K562 (cell line): ENCODE results near the gene GIGYF2. TPM values are rescaled to one million over a fixed set of nuclear protein-coding genes. Genes with fewer than 3 reads are reported as not detected.

ENCODE experiments used
- ARID3B ChIP-seq: fragments of 250-450 bp; sonication (Bioruptor Pico); IDR thresholded peaks from 2 replicates; pipeline ENCODE4 v1.4.0; 2020; ENCODE audit warnings: borderline replicate concordance
- CBFA2T2 ChIP-seq: fragments of 450-650 bp; conservative IDR thresholded peaks from 2 replicates; pipeline ENCODE4 v1.6.1; 2017; ENCODE audit warnings: mild to moderate bottlenecking
- CTBP1 ChIP-seq: fragments of 450-650 bp; IDR thresholded peaks from 2 replicates; pipeline ENCODE4 v1.6.1; 2016; ENCODE audit warnings: borderline replicate concordance
- MAFK ChIP-seq: IDR thresholded peaks from 2 replicates; pipeline ENCODE4 v1.6.1; 2011; ENCODE audit warnings: low read length, improper control_type of control experiment
- MEIS2 ChIP-seq: fragments of 450-650 bp; IDR thresholded peaks from 2 replicates; pipeline ENCODE4 v1.6.1; 2014; ENCODE audit warnings: mild to moderate bottlenecking; ENCODE audit not compliant: partially characterized antibody
- MTA3 ChIP-seq: fragments of 450-650 bp; formaldehyde crosslinking; IDR thresholded peaks from 2 replicates; pipeline ENCODE4 v1.6.1; 2017; ENCODE audit warnings: mild to moderate bottlenecking, borderline replicate concordance
- PRDM10 ChIP-seq: fragments of 450-650 bp; IDR thresholded peaks from 2 replicates; pipeline ENCODE4 v1.6.1; 2018; ENCODE audit not compliant: partially characterized antibody
- TFE3 ChIP-seq: fragments of 450-650 bp; formaldehyde crosslinking; IDR thresholded peaks from 2 replicates; pipeline ENCODE4 v1.4.0; 2020; ENCODE audit warnings: mild to moderate bottlenecking, mixed read lengths
- TOE1 ChIP-seq, 2 experiments: fragments of 450-650 bp in 1 of 2; sonication (generic) in 1 of 2; formaldehyde crosslinking in 1 of 2; IDR thresholded peaks; 2 replicates each; pipeline versions ENCODE4 v1.7.1 to v1.8.0; 2016 to 2022; ENCODE audit warnings: borderline replicate concordance in 2 of 2, mild to moderate bottlenecking in 2 of 2, antibody characterized with exemption in 1 of 2, inconsistent platforms in 1 of 2, low read depth in 1 of 2, missing genetic modification reagents in 1 of 2, moderate library complexity in 1 of 2
- USF2 ChIP-seq: sonication (generic); formaldehyde crosslinking; IDR thresholded peaks from 2 replicates; pipeline ENCODE4 v1.5.0; 2020; ENCODE audit warnings: missing genetic modification reagents
- ZBTB12 ChIP-seq: fragments of 250-450 bp; sonication (Bioruptor Pico); IDR thresholded peaks from 2 replicates; pipeline ENCODE4 v1.4.0; 2020
- ZBTB33 ChIP-seq: sonication (generic); formaldehyde crosslinking; IDR thresholded peaks from 2 replicates; pipeline ENCODE4 v1.8.1; 2023; ENCODE audit warnings: mild to moderate bottlenecking, missing genetic modification reagents
- ZFX ChIP-seq: sonication (generic); formaldehyde crosslinking; IDR thresholded peaks from 2 replicates; pipeline ENCODE4 v1.8.0; 2022; ENCODE audit warnings: mild to moderate bottlenecking, missing genetic modification reagents, moderate library complexity
- ZNF282 ChIP-seq: sonication (generic); formaldehyde crosslinking; IDR thresholded peaks from 2 replicates; pipeline ENCODE4 v1.8.1; 2023; ENCODE audit warnings: missing genetic modification reagents
- polyA plus RNA-seq, 8 experiments: library from polyadenylated mRNA; depleted of rRNA in 4 of 8; stranded (reverse) in 5 of 8; unstranded in 3 of 8; fragments of >200 nt; fragmentation: Nextera tagmentation in 2 of 8; fragmentation: Illumina TruSeq in 1 of 8; extraction: Ambion mirVana in 2 of 8; extraction: Trizol in 1 of 8; gene quantifications; 2 replicates each; pipeline versions ENCODE4 v1.2.1 to v1.2.3, GENCODE V29; 2011 to 2014; ENCODE audit warnings: inconsistent platforms in 1 of 8, missing spikeins in 1 of 8
- total RNA-seq, 7 experiments: library from RNA; depleted of rRNA in 6 of 7; stranded (reverse); fragments of >200 nt in 6 of 7; fragmentation: Illumina TruSeq in 2 of 7; extraction: Trizol in 2 of 7; gene quantifications; 2 replicates each; pipeline versions ENCODE4 v1.2.1 to v1.2.3, GENCODE V29; 2011 to 2021; ENCODE audit warnings: low replicate concordance in 1 of 7

The GIGYF2 gene
- total and polyA plus RNA-seq, 9 of the 15 experiments (the other 6 are each of a cell fraction or from before 2014, with no cell fraction given) = 12.7 to 52.7 (median 34.9) TPM

GRCh38 chr2:232890896-232891601, 193.9 kb downstream of the GIGYF2 start (continued):
- TF ChIP-seq ZBTB33 = no peak
- peak; percentile 9 for TF ChIP-seq MEIS2
- TF ChIP-seq TOE1 (IDR thresholded peaks at IDR 0.05; ENCODE audit: borderline replicate concordance) = peak; percentile 84
- TF ChIP-seq TOE1 (CRISPR knock-in tag; IDR thresholded peaks at IDR 0.05; ENCODE audit: borderline replicate concordance, low read depth) = no peak
- TF ChIP-seq ZNF282 = no peak
- 0 out of 2 replicates have a peak, but pooled peaks have one; percentile 8 for TF ChIP-seq TFE3
- TF ChIP-seq ZBTB12 (CRISPR knock-in tag) = no peak
- TF ChIP-seq ARID3B (CRISPR knock-in tag) = no peak
- TF ChIP-seq CBFA2T2 = 0 out of 2 replicates have a peak, but pooled peaks have one; percentile 19
- no peak for TF ChIP-seq MAFK
- 0 out of 2 replicates have a peak, but pooled peaks have one; percentile 20 for TF ChIP-seq CTBP1
- TF ChIP-seq PRDM10 = peak; percentile 40
- TF ChIP-seq ZFX (CRISPR knock-in tag) = peak; percentile 41; the same call in 1 of the 2 replicates
- TF ChIP-seq USF2 (CRISPR knock-in tag) = peak; percentile 72
- TF ChIP-seq MTA3 = peak; percentile 33; the same call in 1 of the 2 replicates
